Choroid plexus epithelial cell (primary cell): Measurements from ENCODE around the gene SUDS3.

Source experiments
- DNase-seq: peaks from one replicate; pipeline ENCODE4 v3.0.0-alpha.2; 2010; ENCODE audit warnings: low read depth
- H3K4me3 ChIP-seq: 2 replicates; pipeline ENCODE4 v1.5.1; 2011; ENCODE audit warnings: low read depth, mild to moderate bottlenecking, control low read depth, low read length, moderate library complexity
- TF ChIP-seq, protein P1 (sequence below): conservative IDR thresholded peaks from 2 replicates; pipeline ENCODE4 v1.5.1; 2011; ENCODE audit warnings: low read depth, mild to moderate bottlenecking, control low read depth, inconsistent platforms, low read length, moderate library complexity

SUDS3 gene, protein sequence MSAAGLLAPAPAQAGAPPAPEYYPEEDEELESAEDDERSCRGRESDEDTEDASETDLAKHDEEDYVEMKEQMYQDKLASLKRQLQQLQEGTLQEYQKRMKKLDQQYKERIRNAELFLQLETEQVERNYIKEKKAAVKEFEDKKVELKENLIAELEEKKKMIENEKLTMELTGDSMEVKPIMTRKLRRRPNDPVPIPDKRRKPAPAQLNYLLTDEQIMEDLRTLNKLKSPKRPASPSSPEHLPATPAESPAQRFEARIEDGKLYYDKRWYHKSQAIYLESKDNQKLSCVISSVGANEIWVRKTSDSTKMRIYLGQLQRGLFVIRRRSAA

DNA sequence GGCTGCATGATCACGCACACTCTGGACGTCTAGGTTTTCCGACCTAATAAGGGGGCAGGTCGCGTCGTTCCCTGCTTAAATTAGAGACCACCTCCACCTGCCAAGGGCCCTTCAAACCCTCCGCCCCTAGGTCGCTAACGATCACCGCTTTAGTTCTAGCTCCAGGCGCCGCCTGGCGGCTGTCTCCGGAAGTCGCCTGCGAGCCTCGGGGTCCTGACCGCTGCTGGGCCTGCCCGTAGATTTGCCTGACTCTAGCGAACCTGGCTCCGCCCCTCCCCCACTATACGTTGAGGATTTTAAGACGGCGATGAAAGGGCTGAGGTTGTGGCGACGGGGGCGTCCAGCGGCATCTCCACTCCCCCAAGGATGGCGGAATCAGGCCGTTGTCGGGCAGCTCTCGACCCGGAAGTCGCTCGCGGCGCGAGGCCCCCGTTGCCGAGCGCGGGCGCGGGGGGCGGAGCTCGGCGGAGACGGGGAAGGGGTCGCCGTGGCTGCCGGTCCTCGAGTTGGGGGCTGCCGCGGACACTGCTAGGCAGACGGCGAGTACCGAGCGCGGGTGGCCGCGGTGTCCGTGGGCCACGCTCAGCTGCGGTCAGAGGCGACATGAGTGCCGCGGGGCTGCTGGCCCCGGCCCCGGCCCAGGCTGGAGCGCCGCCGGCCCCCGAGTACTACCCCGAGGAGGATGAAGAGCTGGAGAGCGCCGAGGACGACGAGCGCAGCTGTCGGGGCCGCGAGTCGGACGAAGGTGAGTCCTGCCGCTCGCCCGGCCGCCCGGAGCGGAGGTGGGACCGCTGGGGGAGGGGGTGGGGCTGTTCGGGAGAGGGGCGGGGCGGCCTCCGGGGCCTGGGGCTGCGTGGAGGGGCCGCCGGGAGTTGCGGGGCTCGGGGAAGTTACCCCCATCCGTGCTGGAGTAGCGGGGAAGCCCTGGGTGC is at the start of gene SUDS3:
SUDS3 (plus strand) TSS at position 467 of the 932 bp plus-strand sequence; CDS start at position 604, 137 bp downstream.
- peak within 1 kb of the TSS; percentile 87 for H3K4me3 ChIP-seq
- peak; percentile 79 for DNase-seq
- TF ChIP-seq, protein P1, sequence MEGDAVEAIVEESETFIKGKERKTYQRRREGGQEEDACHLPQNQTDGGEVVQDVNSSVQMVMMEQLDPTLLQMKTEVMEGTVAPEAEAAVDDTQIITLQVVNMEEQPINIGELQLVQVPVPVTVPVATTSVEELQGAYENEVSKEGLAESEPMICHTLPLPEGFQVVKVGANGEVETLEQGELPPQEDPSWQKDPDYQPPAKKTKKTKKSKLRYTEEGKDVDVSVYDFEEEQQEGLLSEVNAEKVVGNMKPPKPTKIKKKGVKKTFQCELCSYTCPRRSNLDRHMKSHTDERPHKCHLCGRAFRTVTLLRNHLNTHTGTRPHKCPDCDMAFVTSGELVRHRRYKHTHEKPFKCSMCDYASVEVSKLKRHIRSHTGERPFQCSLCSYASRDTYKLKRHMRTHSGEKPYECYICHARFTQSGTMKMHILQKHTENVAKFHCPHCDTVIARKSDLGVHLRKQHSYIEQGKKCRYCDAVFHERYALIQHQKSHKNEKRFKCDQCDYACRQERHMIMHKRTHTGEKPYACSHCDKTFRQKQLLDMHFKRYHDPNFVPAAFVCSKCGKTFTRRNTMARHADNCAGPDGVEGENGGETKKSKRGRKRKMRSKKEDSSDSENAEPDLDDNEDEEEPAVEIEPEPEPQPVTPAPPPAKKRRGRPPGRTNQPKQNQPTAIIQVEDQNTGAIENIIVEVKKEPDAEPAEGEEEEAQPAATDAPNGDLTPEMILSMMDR: peak; percentile 97

GRCh38 chr12:118326991-118327390 is 49.4 kb upstream of the SUDS3 start:
- H3K4me3 ChIP-seq: no peak overlapping the region
- DNase-seq: no peak
- TF ChIP-seq, protein P1: no peak

DNA sequence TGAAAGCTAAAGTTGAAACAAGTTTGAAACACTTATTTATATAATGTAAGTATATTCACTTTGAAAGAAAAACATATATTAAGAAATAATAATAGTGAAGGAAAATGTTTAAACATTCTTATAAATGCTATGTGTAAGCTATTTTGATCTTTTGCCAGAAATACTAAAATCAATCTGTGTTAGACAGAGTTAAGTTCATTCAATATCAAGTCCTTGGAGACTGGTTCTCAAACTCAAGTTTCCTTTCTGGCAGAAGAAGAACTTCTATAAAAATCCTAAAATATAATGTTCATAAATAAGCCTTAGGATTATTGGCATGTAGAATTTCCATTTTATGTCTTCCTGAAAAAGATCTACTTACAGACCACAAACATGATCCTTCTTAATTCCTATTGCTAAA is 49.0 kb upstream of the SUDS3 start:
- no peak overlapping the region for H3K4me3 ChIP-seq
- DNase-seq: peak; percentile 29
- TF ChIP-seq, protein P1: no peak

DNA sequence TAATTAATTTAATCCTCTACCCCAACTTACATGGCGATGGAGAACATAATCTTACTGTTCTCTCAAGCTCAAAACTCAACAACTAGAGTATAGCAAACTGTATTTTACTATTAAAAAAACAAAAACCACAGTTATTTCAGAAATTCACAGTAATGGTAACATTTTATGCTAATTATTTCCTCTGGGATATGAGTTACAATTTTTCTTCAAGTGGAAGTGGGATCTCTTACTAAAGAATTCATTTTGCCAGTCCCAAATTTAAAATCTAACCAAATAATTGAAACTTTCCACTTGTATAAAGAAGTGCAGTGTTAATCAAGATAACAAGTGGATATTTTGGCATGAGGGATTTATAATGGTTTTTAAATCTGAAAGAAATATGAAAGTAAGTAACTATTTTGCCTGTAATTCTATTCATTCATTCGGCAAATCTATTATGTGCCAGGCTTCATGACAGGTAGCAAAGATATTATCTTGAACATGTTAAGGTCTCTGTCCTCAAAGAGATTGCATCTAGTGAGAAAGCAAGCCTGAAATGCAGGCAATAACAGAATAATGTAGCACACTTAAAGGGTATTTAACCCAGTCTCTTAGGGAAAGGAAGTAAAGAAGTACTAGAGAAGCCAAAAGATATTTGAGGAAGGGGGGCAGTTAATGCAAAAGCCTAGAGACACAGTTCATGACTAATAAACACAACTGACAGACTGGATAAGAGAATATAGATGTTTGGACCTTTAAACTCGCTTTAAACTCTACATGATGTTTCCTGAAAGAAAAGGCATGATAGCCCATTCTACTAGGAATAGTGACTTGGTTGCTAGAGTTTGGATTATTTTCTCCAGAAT is 47.6 kb upstream of the SUDS3 start:
- DNase-seq: no peak
- TF ChIP-seq, protein P1: no peak

DNA sequence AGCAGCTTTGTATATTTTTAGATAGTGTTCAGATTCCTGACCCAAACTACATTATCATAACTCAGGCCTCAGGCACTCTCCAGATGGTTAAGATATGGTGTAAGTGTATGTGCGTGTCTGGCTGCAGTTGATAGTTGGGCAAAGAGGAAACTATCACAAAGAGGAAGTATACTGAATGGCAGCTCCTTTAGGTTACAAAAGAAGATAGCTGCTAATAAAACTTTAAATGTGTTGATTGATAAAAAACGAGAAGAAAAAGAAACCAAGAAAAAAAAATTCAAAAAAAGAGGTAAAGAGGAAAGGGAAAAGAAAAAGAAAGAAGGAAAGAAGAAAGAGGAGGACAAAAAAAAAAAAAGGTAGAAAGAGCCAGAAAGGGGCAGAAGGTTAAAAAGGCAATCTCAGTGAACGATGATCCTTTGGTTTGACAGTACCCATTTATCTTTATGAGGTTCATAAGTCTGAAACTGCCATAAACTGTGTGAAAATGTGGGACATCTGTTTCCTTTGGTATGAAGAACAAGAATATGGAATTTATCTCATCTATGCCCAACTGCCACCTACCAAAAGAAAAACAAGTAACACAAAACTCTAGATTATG is 45.8 kb upstream of the SUDS3 start:
- TF ChIP-seq, protein P1: no peak
- DNase-seq: peak; percentile 85
- no peak overlapping the region for H3K4me3 ChIP-seq

More for the DNA sequence above, 47.6 kb upstream of the SUDS3 start:
- H3K4me3 ChIP-seq: no peak overlapping the region

- no peak overlapping the region for H3K4me3 ChIP-seq
- TF ChIP-seq, protein P1: no peak
- DNase-seq: peak; percentile 47
Measured at GRCh38 chr12:118332511-118332910, 43.8 kb upstream of the SUDS3 start.
